GM12878 (cell line): ENCODE measurements around the gene SFXN4. TPM values are rescaled to one million over a fixed set of nuclear protein-coding genes. Genes with fewer than 3 reads are reported as not detected.

ENCODE experiments used
- CHD1 ChIP-seq: IDR thresholded peaks from 2 replicates; pipeline ENCODE4 v1.6.1; 2012; ENCODE audit warnings: low read depth, low read length, improper control_type of control experiment
- CHD4 ChIP-seq: fragments of 200-600 bp; sonication (generic); IDR thresholded peaks from 2 replicates; pipeline ENCODE4 v1.6.1; 2016; ENCODE audit warnings: mild to moderate bottlenecking
- GATAD2B ChIP-seq: fragments of 450-650 bp; conservative IDR thresholded peaks from 2 replicates; pipeline ENCODE4 v1.6.1; 2017; ENCODE audit warnings: low read depth, mild to moderate bottlenecking, moderate library complexity
- JUND ChIP-seq: IDR thresholded peaks from 2 replicates; pipeline ENCODE4 v1.6.1; 2012; ENCODE audit warnings: low read depth, mild to moderate bottlenecking, low read length, improper control_type of control experiment, moderate library complexity
- MTA2 ChIP-seq: fragments of 450-650 bp; IDR thresholded peaks from 2 replicates; pipeline ENCODE4 v1.6.1; 2016; ENCODE audit warnings: low read depth, mild to moderate bottlenecking, moderate library complexity
- MXI1 ChIP-seq: fragments of 150-350 bp; IDR thresholded peaks from 2 replicates; pipeline ENCODE4 v1.6.1; 2011; ENCODE audit warnings: low read depth, mild to moderate bottlenecking, inconsistent platforms, low read length, improper control_type of control experiment
- NFIC ChIP-seq: IDR thresholded peaks from 2 replicates; pipeline ENCODE4 v1.6.1; 2012; ENCODE audit warnings: low read depth, mild to moderate bottlenecking, inconsistent platforms, low read length, moderate library complexity
- NFYA ChIP-seq: IDR thresholded peaks from 2 replicates; pipeline ENCODE4 v1.6.1; 2011; ENCODE audit warnings: low read depth, mild to moderate bottlenecking, low read length, improper control_type of control experiment, borderline replicate concordance
- NR2C2 ChIP-seq: IDR thresholded peaks from 2 replicates; pipeline ENCODE4 v1.6.1; 2011; ENCODE audit warnings: borderline replicate concordance, low read depth; ENCODE audit not compliant: control insufficient read depth, insufficient read length
- POLR2A ChIP-seq: IDR thresholded peaks from 2 replicates; pipeline ENCODE4 v1.6.1; 2011; ENCODE audit warnings: low read depth, mild to moderate bottlenecking, low read length
- RB1 ChIP-seq: fragments of 450-650 bp; formaldehyde crosslinking; IDR thresholded peaks from 2 replicates; pipeline ENCODE4 v1.6.1; 2017; ENCODE audit warnings: mild to moderate bottlenecking, borderline replicate concordance
- RBBP5 ChIP-seq: fragments of 200-600 bp; sonication (generic); conservative IDR thresholded peaks from 2 replicates; pipeline ENCODE4 v1.6.1; 2016
- SRF ChIP-seq, 2 experiments: IDR thresholded peaks; 2 replicates each; pipeline ENCODE4 v1.6.1; 2011; ENCODE audit warnings: low read depth in 2 of 2, low read length in 2 of 2, mild to moderate bottlenecking in 1 of 2, moderate library complexity in 1 of 2
- SUPT20H ChIP-seq: IDR thresholded peaks from 2 replicates; pipeline ENCODE4 v1.6.1; 2011; ENCODE audit warnings: low read depth, mild to moderate bottlenecking, low read length, moderate library complexity, borderline replicate concordance; ENCODE audit not compliant: control insufficient read depth
- ZNF274 ChIP-seq: IDR thresholded peaks from one replicate; pipeline ENCODE4 v1.8.0; 2011; ENCODE audit not compliant: insufficient read length, insufficient read depth
- ZNF592 ChIP-seq: fragments of 450-650 bp; IDR thresholded peaks from 2 replicates; pipeline ENCODE4 v1.6.1; 2017; ENCODE audit warnings: mild to moderate bottlenecking, moderate library complexity
- polyA plus RNA-seq, 11 experiments: library from polyadenylated mRNA; depleted of rRNA in 4 of 11; unstranded in 6 of 11; stranded (reverse) in 5 of 11; fragments of >200 nt; fragmentation: Nextera tagmentation in 4 of 11; fragmentation: Illumina TruSeq in 1 of 11; extraction: Ambion mirVana in 4 of 11; extraction: Trizol in 1 of 11; gene quantifications; 1 replicate in 1 of 11; 2 replicates in 10 of 11; pipeline versions ENCODE4 v1.2.1 to v1.2.3, GENCODE V29; 2011 to 2016; ENCODE audit warnings: inconsistent platforms in 2 of 11, missing spikeins in 2 of 11, low read depth in 1 of 11
- total RNA-seq, 4 experiments: library from RNA; depleted of rRNA in 3 of 4; stranded (reverse); fragments of >200 nt in 3 of 4; fragmentation: Illumina TruSeq in 1 of 4; extraction: Trizol in 1 of 4; gene quantifications; 2 replicates each; pipeline versions ENCODE4 v1.2.1 to v1.2.3, GENCODE V29; 2013 to 2021
- TF ChIP-seq, protein P1 (sequence below): fragments of 450-650 bp; IDR thresholded peaks from 2 replicates; pipeline ENCODE4 v1.6.1; 2017; ENCODE audit warnings: mild to moderate bottlenecking, low read depth, inconsistent platforms; ENCODE audit not compliant: poor library complexity, severe bottlenecking
- TF ChIP-seq, protein P2 (sequence below): fragments of 150-350 bp; IDR thresholded peaks from 2 replicates; pipeline ENCODE4 v1.6.1; 2016; ENCODE audit warnings: low read depth, low read length
- TF ChIP-seq, protein P3 (sequence below): IDR thresholded peaks from 2 replicates; pipeline ENCODE4 v1.6.1; 2012; ENCODE audit warnings: low read depth, low read length, improper control_type of control experiment

The SFXN4 gene
- total and polyA plus RNA-seq, 10 of the 15 experiments (the other 5 are each of a cell fraction or from before 2014, with no cell fraction given): 40.7 to 111 (median 48.8) TPM

DNA sequence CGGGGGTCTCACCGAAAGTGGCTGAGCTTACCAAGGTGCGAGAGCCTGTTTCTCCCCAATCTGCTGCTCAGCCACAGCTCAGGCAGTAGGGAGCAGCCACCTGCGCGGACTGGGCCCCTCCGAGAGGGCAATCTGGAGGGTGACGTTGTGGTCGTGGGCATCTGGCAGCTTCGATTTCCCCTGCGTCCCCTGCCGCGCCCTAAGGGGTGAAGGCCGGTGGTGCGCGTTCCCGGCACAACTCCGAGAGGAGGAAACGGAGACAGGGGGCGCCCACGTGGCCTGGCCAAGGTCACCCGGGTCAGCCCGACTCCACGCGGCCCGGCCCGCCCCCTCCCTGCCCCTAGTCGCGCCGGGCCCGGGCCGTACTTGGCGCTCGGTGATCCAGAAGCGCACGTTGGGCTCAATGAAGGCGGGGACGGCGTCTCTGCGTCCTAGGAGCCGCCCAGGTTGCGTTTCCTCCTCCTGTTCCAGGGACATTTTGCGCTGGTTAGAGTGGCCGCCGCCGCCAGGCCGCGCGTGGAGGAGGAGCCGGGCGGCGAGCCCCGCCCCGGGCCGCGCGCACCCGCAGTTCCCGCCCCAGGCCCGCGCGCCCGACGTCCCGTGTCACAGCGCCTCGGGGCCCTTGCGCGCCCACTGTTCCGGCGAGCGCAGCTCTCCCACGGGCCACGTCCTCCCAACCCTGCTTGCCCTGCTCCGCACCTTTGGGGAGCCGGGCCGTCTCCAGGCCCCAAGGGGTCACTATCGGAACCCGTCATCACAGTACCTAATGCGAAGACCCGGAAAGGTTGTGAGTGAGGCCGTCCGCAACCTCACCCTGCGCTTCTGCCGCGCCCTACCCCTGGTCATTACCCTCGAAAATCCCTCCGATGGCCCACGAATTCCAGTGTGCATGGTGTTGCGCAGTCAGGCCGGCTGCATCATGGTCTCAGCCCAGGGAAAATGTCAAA lies at the start of gene SFXN4 (continued):
- TF ChIP-seq, protein P1, sequence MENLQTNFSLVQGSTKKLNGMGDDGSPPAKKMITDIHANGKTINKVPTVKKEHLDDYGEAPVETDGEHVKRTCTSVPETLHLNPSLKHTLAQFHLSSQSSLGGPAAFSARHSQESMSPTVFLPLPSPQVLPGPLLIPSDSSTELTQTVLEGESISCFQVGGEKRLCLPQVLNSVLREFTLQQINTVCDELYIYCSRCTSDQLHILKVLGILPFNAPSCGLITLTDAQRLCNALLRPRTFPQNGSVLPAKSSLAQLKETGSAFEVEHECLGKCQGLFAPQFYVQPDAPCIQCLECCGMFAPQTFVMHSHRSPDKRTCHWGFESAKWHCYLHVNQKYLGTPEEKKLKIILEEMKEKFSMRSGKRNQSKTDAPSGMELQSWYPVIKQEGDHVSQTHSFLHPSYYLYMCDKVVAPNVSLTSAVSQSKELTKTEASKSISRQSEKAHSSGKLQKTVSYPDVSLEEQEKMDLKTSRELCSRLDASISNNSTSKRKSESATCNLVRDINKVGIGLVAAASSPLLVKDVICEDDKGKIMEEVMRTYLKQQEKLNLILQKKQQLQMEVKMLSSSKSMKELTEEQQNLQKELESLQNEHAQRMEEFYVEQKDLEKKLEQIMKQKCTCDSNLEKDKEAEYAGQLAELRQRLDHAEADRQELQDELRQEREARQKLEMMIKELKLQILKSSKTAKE: no peak
- peak; percentile 86 for TF ChIP-seq RB1
- TF ChIP-seq JUND: no peak
- TF ChIP-seq SUPT20H: no peak
- TF ChIP-seq CHD4: no peak
- no peak for TF ChIP-seq ZNF592
- TF ChIP-seq, protein P2, sequence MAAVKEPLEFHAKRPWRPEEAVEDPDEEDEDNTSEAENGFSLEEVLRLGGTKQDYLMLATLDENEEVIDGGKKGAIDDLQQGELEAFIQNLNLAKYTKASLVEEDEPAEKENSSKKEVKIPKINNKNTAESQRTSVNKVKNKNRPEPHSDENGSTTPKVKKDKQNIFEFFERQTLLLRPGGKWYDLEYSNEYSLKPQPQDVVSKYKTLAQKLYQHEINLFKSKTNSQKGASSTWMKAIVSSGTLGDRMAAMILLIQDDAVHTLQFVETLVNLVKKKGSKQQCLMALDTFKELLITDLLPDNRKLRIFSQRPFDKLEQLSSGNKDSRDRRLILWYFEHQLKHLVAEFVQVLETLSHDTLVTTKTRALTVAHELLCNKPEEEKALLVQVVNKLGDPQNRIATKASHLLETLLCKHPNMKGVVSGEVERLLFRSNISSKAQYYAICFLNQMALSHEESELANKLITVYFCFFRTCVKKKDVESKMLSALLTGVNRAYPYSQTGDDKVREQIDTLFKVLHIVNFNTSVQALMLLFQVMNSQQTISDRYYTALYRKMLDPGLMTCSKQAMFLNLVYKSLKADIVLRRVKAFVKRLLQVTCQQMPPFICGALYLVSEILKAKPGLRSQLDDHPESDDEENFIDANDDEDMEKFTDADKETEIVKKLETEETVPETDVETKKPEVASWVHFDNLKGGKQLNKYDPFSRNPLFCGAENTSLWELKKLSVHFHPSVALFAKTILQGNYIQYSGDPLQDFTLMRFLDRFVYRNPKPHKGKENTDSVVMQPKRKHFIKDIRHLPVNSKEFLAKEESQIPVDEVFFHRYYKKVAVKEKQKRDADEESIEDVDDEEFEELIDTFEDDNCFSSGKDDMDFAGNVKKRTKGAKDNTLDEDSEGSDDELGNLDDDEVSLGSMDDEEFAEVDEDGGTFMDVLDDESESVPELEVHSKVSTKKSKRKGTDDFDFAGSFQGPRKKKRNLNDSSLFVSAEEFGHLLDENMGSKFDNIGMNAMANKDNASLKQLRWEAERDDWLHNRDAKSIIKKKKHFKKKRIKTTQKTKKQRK: no peak
- no peak for TF ChIP-seq SRF (IDR thresholded peaks at IDR 0.05; ENCODE audit: low read depth in 2 of 2, low read length in 2 of 2)
- TF ChIP-seq, protein P3, sequence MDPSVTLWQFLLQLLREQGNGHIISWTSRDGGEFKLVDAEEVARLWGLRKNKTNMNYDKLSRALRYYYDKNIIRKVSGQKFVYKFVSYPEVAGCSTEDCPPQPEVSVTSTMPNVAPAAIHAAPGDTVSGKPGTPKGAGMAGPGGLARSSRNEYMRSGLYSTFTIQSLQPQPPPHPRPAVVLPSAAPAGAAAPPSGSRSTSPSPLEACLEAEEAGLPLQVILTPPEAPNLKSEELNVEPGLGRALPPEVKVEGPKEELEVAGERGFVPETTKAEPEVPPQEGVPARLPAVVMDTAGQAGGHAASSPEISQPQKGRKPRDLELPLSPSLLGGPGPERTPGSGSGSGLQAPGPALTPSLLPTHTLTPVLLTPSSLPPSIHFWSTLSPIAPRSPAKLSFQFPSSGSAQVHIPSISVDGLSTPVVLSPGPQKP: no peak
- peak; percentile 95 for TF ChIP-seq MXI1
- TF ChIP-seq GATAD2B: peak; percentile 90
- TF ChIP-seq NFYA: no peak
- TF ChIP-seq NR2C2: no peak
- TF ChIP-seq NFIC: no peak; the same call in 1 of the 2 replicates
- TF ChIP-seq RBBP5: no peak
- TF ChIP-seq CHD1: no peak
- peak; percentile 87 for TF ChIP-seq POLR2A
- TF ChIP-seq ZNF274: no peak
- no peak for TF ChIP-seq MTA2
